UCSD-AML1 (cell line): ENCODE data around the gene TTLL3.
"Not testable (repeated sequence)": the region's sequence is repeated elsewhere in the genome, so short reads cannot be mapped to it uniquely, and the experiment has no call there.

ENCODE experiments used
- DNase-seq: peaks from one replicate; lab custom pipeline; 2025; ENCODE audit not compliant: unreplicated experiment; lab: John Stamatoyannopoulos, UW

The TTLL3 gene

GRCh38 chr3:9864200-9864927, 54.3 kb downstream of the TTLL3 start:
- no peak for DNase-seq

GRCh38 chr3:9865125-9865637, 55.1 kb downstream of the TTLL3 start:
- not testable (repeated sequence) for DNase-seq

- no peak for DNase-seq
Measured at GRCh38 chr3:9866639-9867038, 56.6 kb downstream of the TTLL3 start.

- no peak for DNase-seq
Measured at GRCh38 chr3:9867106-9867505, 57.0 kb downstream of the TTLL3 start.

GRCh38 chr3:9869955-9870354, 59.9 kb downstream of the TTLL3 start:
- DNase-seq: no peak

- no peak for DNase-seq
Measured at GRCh38 chr3:9870978-9871377, 60.9 kb downstream of the TTLL3 start.

GRCh38 chr3:9872067-9872466, 62.0 kb downstream of the TTLL3 start:
- DNase-seq: not testable (repeated sequence)

GRCh38 chr3:9875448-9875847, 65.4 kb downstream of the TTLL3 start:
- no peak for DNase-seq

GRCh38 chr3:9876255-9876654, 66.2 kb downstream of the TTLL3 start:
- not testable (repeated sequence) for DNase-seq

GRCh38 chr3:9876991-9877390, 66.9 kb downstream of the TTLL3 start:
- no peak for DNase-seq

- DNase-seq: no peak
Measured at GRCh38 chr3:9878700-9879099, 68.6 kb downstream of the TTLL3 start.

GRCh38 chr3:9879830-9880549, 69.9 kb downstream of the TTLL3 start, which contains the start of gene CIDEC:
CIDEC (minus strand) TSS chr3:9880253; CDS start chr3:9878486, 1,767 bp downstream.
- no peak for DNase-seq

GRCh38 chr3:9881441-9881840, 71.4 kb downstream of the TTLL3 start:
- no peak for DNase-seq

- no peak for DNase-seq
Measured at GRCh38 chr3:9883706-9884554, 73.9 kb downstream of the TTLL3 start.

- DNase-seq: no peak
Measured at GRCh38 chr3:9884555-9885165, 74.6 kb downstream of the TTLL3 start.
